SK-N-MC (cell line): ENCODE results near the gene NPTN.

Source experiments
- EZH2 ChIP-seq: fragments of 200-600 bp; sonication (generic); IDR thresholded peaks from one replicate; pipeline ENCODE4 v1.6.1; 2017; ENCODE audit warnings: antibody characterized with exemption
- FOXP2 ChIP-seq: optimal IDR thresholded peaks from 2 replicates; pipeline ENCODE3; 2011; ENCODE audit warnings: mild to moderate bottlenecking, moderate library complexity; ENCODE audit not compliant: insufficient read depth; ENCODE audit errors: extremely low read length, control extremely low read depth
- POLR2AphosphoS5 ChIP-seq: IDR thresholded peaks from 2 replicates; pipeline ENCODE4 v1.6.1; 2012; ENCODE audit warnings: mild to moderate bottlenecking, low read depth, low read length, borderline replicate concordance

GRCh38 chr15:73569361-73569760 is 63.8 kb downstream of the NPTN start:
- TF ChIP-seq EZH2, result no peak
- no peak for TF ChIP-seq POLR2AphosphoS5
- no peak for TF ChIP-seq FOXP2
